Skeletal muscle cell (primary cell): ENCODE measurements around the gene ROPN1B.

Source experiments
- DNase-seq: peaks from one replicate; pipeline ENCODE4 v3.0.0-alpha.2; 2010; ENCODE audit warnings: low read depth
- H3K4me3 ChIP-seq: 2 replicates; pipeline ENCODE4 v1.5.1; 2011; ENCODE audit warnings: low read depth, mild to moderate bottlenecking, control low read depth, low read length, moderate library complexity

ROPN1B gene

GRCh38 chr3:126024049-126024854, 55.3 kb downstream of the ROPN1B start:
- no peak overlapping the region for H3K4me3 ChIP-seq
- DNase-seq = no peak

DNA sequence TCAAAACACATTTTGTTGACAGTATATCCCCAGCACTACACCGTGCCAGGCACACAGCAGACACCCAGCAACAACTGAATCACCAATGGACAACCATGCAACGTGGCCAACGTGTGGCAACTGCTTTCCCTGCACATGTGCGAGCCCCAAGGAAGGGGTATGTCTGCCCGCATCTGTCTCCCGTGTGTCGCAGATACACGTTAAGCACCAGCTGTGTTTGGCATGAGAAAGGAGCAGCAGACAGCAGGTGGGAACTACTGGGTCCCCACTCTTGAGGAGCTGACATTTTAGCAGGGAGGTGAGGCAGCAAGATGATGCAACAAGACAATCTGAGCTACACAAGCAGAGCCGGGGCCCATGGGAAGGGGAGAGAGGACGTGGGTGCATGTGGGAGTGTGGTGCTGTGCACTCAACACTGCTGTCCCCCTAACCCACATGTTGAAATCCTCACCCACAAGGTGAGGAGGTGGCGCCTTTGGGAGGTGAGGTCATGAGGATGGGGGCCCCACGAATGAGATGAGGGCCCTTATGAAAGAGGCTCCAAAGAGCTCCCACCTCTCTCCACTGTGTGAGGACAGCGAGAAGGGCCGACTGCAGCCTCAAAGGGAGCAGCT, 56.2 kb downstream of the ROPN1B start:
- H3K4me3 ChIP-seq = no peak overlapping the region
- no peak for DNase-seq

GRCh38 chr3:126025862-126026261, 56.9 kb downstream of the ROPN1B start:
- no peak overlapping the region for H3K4me3 ChIP-seq
- no peak for DNase-seq

DNA sequence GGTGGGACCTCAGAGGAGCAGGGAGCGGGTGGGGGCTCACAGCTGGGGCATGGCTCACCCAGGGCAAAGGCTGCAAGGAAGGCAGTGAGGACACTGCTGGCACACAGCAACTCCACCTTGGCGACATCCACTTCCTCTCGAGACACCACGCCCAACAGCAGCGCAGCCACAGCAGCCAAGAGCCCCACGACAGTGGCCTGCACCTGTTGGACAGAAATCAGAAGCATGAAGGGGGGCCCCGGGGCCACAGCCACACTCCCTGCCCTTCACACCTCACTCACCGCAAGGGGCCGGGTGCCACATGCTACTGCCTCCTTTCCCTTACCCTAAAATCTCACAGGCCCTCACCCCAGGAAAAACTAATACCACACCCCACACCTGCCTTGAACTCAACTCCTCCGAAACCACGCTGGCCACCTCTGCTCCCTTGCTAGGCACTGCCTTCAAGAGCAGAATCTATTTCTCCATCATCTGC, 57.3 kb downstream of the ROPN1B start:
- DNase-seq = no peak
- no peak overlapping the region for H3K4me3 ChIP-seq

GRCh38 chr3:126026761-126027160, 57.8 kb downstream of the ROPN1B start:
- H3K4me3 ChIP-seq = no peak overlapping the region
- no peak for DNase-seq

DNA sequence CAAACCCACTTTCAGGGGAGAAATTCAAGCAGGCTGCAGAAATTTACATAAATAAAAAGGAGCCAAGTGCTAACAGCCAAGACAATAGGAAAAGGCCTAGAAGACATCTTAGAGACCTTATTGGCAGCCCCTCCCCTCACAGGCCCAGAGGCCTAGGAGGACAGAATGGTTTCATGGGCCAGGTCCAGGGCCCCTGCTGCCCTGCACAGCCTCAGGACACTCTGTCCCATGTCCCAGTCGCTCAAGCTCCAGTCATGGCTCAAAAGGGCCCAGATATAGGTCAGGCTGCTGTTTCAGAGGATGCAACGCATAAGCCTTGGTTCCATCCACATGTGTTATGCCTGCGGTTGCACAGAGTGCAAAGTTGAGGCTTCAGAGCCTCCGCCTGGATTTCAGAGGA, 59.1 kb downstream of the ROPN1B start:
- DNase-seq = no peak
- no peak overlapping the region for H3K4me3 ChIP-seq

GRCh38 chr3:126029241-126029640, 60.3 kb downstream of the ROPN1B start:
- H3K4me3 ChIP-seq = no peak overlapping the region
- DNase-seq = no peak

GRCh38 chr3:126030455-126030854, 61.5 kb downstream of the ROPN1B start:
- DNase-seq = no peak
- no peak overlapping the region for H3K4me3 ChIP-seq

DNA sequence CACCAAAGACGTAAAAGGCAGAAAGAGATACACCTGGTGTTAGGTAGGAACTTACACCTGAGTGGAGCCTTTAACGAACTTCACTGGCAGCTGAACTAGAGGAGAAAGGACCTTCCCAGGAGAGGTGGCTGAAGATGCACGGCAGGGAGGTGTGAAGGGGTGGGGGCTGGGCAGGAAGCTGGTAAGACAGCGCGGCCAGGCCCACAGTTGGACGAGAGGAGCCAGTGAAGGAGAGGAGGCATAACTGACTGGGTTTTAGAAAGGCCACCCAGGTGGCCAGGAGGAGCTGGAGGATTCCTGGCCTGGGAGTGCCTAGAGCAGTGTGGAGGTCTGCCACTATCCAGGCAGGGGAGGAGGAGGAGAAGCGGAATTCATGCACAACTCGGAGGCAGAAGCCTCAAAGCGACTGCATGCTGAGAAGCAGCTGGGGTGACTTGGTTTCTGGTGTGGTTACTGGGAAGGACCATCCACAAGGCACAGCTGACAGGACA, 63.0 kb downstream of the ROPN1B start:
- DNase-seq = no peak
- H3K4me3 ChIP-seq = no peak overlapping the region
